Tibial nerve (tissue), 3 donors: ENCODE measurements around the gene CEP295NL.
"Not testable (repeated sequence)": the region's sequence is repeated elsewhere in the genome, so short reads cannot be mapped to it uniquely, and the experiment has no call there.

Experiments
- CTCF ChIP-seq, 5 experiments: fragments of 200-600 bp in 3 of 5; fragments of 450-650 bp in 2 of 5; sonication (generic) in 3 of 5; IDR thresholded peaks; one replicate each; pipeline ENCODE4 v1.5.1; 2016 to 2019; ENCODE audit warnings: antibody characterized with exemption in 5 of 5, mild to moderate bottlenecking in 3 of 5, moderate library complexity in 2 of 5
- POLR2A ChIP-seq, 2 donors: fragments of 450-650 bp; IDR thresholded peaks; one replicate each; pipeline ENCODE4 v1.6.1; 2017; ENCODE audit warnings: antibody characterized with exemption in 2 of 2, mild to moderate bottlenecking in 2 of 2, moderate library complexity in 2 of 2

- not testable (repeated sequence) for TF ChIP-seq CTCF, POLR2A (IDR thresholded peaks at IDR 0.05)
Observed at GRCh38 chr17:78890096-78890495, 12.9 kb downstream of the CEP295NL start.
